Activated T-helper 2 cell treated with anti-CD3 and anti-CD28 coated beads, Interferon-gamma antibody, Interleukin-2, Interleukin-4, amounts not matched to agents 10 μg/mL and 5 μg/mL and 100 μg/mL, durations not matched to agents 14 hours and 24 hours and 36 hours (primary cell): ENCODE measurements around the gene AFF3. TPM values are rescaled to one million over a fixed set of nuclear protein-coding genes. Genes with fewer than 3 reads are reported as not detected.

Experiments
- DNase-seq: peaks from one replicate; pipeline ENCODE4 v3.0.0; 2021; ENCODE audit warnings: low spot score
- H3K27ac Mint-ChIP-seq: one replicate; pipeline ENCODE4 v1.8.0; 2021; ENCODE audit warnings: mixed read lengths
- H3K27me3 Mint-ChIP-seq: one replicate; pipeline ENCODE4 v1.8.0; 2021; ENCODE audit warnings: low read depth, mixed read lengths
- H3K36me3 Mint-ChIP-seq: one replicate; pipeline ENCODE4 v1.8.0; 2021; ENCODE audit warnings: low read depth, mixed read lengths
- H3K4me1 Mint-ChIP-seq: one replicate; pipeline ENCODE4 v1.8.0; 2021; ENCODE audit warnings: low read depth, mixed read lengths
- H3K4me3 Mint-ChIP-seq: one replicate; pipeline ENCODE4 v1.8.0; 2021; ENCODE audit warnings: low read depth, mild to moderate bottlenecking, moderate library complexity, mixed read lengths
- H3K9me3 Mint-ChIP-seq: one replicate; pipeline ENCODE4 v1.8.0; 2021; ENCODE audit warnings: mixed read lengths
- intact Hi-C: fragments of 100-400 bp; cut with micrococcal nuclease; formaldehyde crosslinking; loops from one replicate; pipeline ENCODE4 v1.15.1; 2023
- total RNA-seq: library from RNA; stranded (reverse); gene quantifications from 2 replicates; pipeline ENCODE4 v1.2.3, GENCODE V29; 2022

Gene AFF3
- total RNA-seq, 1 donor from 2014 or later: 1.4 TPM

GRCh38 chr2:99569386-99569785 is 573.0 kb downstream of the AFF3 start:
- intact Hi-C loops: no loop called here
- no peak for DNase-seq
- H3K27me3 Mint-ChIP-seq: no peaks in the 10 kb centered on the region
- no peaks in the 10 kb centered on the region for H3K4me1 Mint-ChIP-seq
- no peak overlapping the region for H3K27ac Mint-ChIP-seq
- no peaks in the 10 kb centered on the region for H3K9me3 Mint-ChIP-seq
- no peak overlapping the region for H3K4me3 Mint-ChIP-seq
- no peaks in the 10 kb centered on the region for H3K36me3 Mint-ChIP-seq

- Mint-ChIP-seq H3K27me3 (peaks cover 7% of the 10 kb centered on the region), H3K4me1 (no peaks in the 10 kb centered on the region), H3K4me3 (no peak overlapping the region), H3K27ac (no peak overlapping the region), H3K9me3 (no peaks in the 10 kb centered on the region), H3K36me3 (no peaks in the 10 kb centered on the region)
- intact Hi-C loops: no loop called here
- DNase-seq: no peak
Observed at GRCh38 chr2:99565227-99565626, 577.2 kb downstream of the AFF3 start.

GRCh38 chr2:99562516-99562915 is 579.9 kb downstream of the AFF3 start:
- no peaks in the 10 kb centered on the region for H3K36me3 Mint-ChIP-seq
- no peaks in the 10 kb centered on the region for H3K9me3 Mint-ChIP-seq
- no peak overlapping the region for H3K27ac Mint-ChIP-seq
- DNase-seq: no peak
- H3K27me3 Mint-ChIP-seq: peaks cover 11% of the 10 kb centered on the region
- H3K4me1 Mint-ChIP-seq: no peaks in the 10 kb centered on the region
- H3K4me3 Mint-ChIP-seq: no peak overlapping the region
- intact Hi-C loops: no loop called here

GRCh38 chr2:99561804-99562203 is 580.6 kb downstream of the AFF3 start:
- Mint-ChIP-seq H3K27me3 (peaks cover 11% of the 10 kb centered on the region), H3K9me3 (no peaks in the 10 kb centered on the region), H3K4me3 (no peak overlapping the region), H3K4me1 (no peaks in the 10 kb centered on the region), H3K36me3 (no peaks in the 10 kb centered on the region), H3K27ac (no peak overlapping the region)
- intact Hi-C loops: no loop called here
- no peak for DNase-seq

- Mint-ChIP-seq H3K4me1 (no peaks in the 10 kb centered on the region), H3K4me3 (no peak overlapping the region), H3K36me3 (no peaks in the 10 kb centered on the region), H3K27ac (no peak overlapping the region), H3K27me3 (peaks cover 11% of the 10 kb centered on the region), H3K9me3 (no peaks in the 10 kb centered on the region)
- intact Hi-C loops: loop anchor here (1.0 to 5.0 kb wide), 2 partner anchors 684 to 703 kb away; no protein-coding TSS in a partner anchor
- DNase-seq: peak; percentile 67
Observed at GRCh38 chr2:99559075-99559662, 583.2 kb downstream of the AFF3 start.

GRCh38 chr2:99555404-99555803 is 587.0 kb downstream of the AFF3 start:
- H3K4me1 Mint-ChIP-seq: no peaks in the 10 kb centered on the region
- no peaks in the 10 kb centered on the region for H3K36me3 Mint-ChIP-seq
- no peak for DNase-seq
- H3K4me3 Mint-ChIP-seq: no peak overlapping the region
- H3K9me3 Mint-ChIP-seq: no peaks in the 10 kb centered on the region
- H3K27ac Mint-ChIP-seq: no peak overlapping the region
- intact Hi-C loops: loop anchor here (5.0 kb wide), 1 partner anchor 707 kb away; no protein-coding TSS in a partner anchor
- peaks cover 4% of the 10 kb centered on the region for H3K27me3 Mint-ChIP-seq

- intact Hi-C loops: loop anchor here (5.0 kb wide), 1 partner anchor 707 kb away; no protein-coding TSS in a partner anchor
- H3K27ac Mint-ChIP-seq: no peak overlapping the region
- H3K9me3 Mint-ChIP-seq: no peaks in the 10 kb centered on the region
- H3K4me3 Mint-ChIP-seq: no peak overlapping the region
- peaks cover 2% of the 10 kb centered on the region for H3K27me3 Mint-ChIP-seq
- no peak for DNase-seq
- H3K36me3 Mint-ChIP-seq: no peaks in the 10 kb centered on the region
- H3K4me1 Mint-ChIP-seq: no peaks in the 10 kb centered on the region
Observed at GRCh38 chr2:99554871-99555270, 587.5 kb downstream of the AFF3 start.

GRCh38 chr2:99554238-99554637 is 588.2 kb downstream of the AFF3 start:
- H3K27ac Mint-ChIP-seq: no peak overlapping the region
- no peaks in the 10 kb centered on the region for H3K36me3 Mint-ChIP-seq
- intact Hi-C loops: no loop called here

GRCh38 chr2:99552529-99552928 is 589.9 kb downstream of the AFF3 start:
- no peaks in the 10 kb centered on the region for H3K4me1 Mint-ChIP-seq
- H3K27me3 Mint-ChIP-seq: no peaks in the 10 kb centered on the region
- no peaks in the 10 kb centered on the region for H3K9me3 Mint-ChIP-seq
- H3K4me3 Mint-ChIP-seq: no peak overlapping the region
- no peak overlapping the region for H3K27ac Mint-ChIP-seq
- DNase-seq: no peak
- H3K36me3 Mint-ChIP-seq: no peaks in the 10 kb centered on the region
- intact Hi-C loops: no loop called here

More at GRCh38 chr2:99554238-99554637, 588.2 kb downstream of the AFF3 start:
- Mint-ChIP-seq H3K27me3 (no peaks in the 10 kb centered on the region), H3K4me1 (no peaks in the 10 kb centered on the region), H3K9me3 (no peaks in the 10 kb centered on the region), H3K4me3 (no peak overlapping the region)
- DNase-seq: no peak

GRCh38 chr2:99550368-99550767 is 592.0 kb downstream of the AFF3 start:
- Mint-ChIP-seq H3K36me3 (no peaks in the 10 kb centered on the region), H3K27me3 (no peaks in the 10 kb centered on the region), H3K9me3 (no peaks in the 10 kb centered on the region), H3K27ac (no peak overlapping the region), H3K4me1 (no peaks in the 10 kb centered on the region), H3K4me3 (no peak overlapping the region)
- no peak for DNase-seq
- intact Hi-C loops: no loop called here

GRCh38 chr2:99545604-99546003 is 596.8 kb downstream of the AFF3 start:
- Mint-ChIP-seq H3K36me3 (no peaks in the 10 kb centered on the region), H3K9me3 (no peaks in the 10 kb centered on the region), H3K27ac (no peak overlapping the region), H3K4me1 (no peaks in the 10 kb centered on the region), H3K27me3 (peaks cover 8% of the 10 kb centered on the region), H3K4me3 (no peak overlapping the region)
- intact Hi-C loops: no loop called here
- DNase-seq: no peak

GRCh38 chr2:99545066-99545465 is 597.3 kb downstream of the AFF3 start:
- no peak overlapping the region for H3K4me3 Mint-ChIP-seq
- H3K4me1 Mint-ChIP-seq: no peaks in the 10 kb centered on the region
- no peak for DNase-seq
- intact Hi-C loops: no loop called here
- H3K27ac Mint-ChIP-seq: no peak overlapping the region
- no peaks in the 10 kb centered on the region for H3K9me3 Mint-ChIP-seq
- no peaks in the 10 kb centered on the region for H3K36me3 Mint-ChIP-seq
- H3K27me3 Mint-ChIP-seq: peaks cover 11% of the 10 kb centered on the region

GRCh38 chr2:99544608-99545007 is 597.8 kb downstream of the AFF3 start:
- Mint-ChIP-seq H3K27ac (no peak overlapping the region), H3K4me3 (no peak overlapping the region), H3K9me3 (no peaks in the 10 kb centered on the region), H3K27me3 (peaks cover 11% of the 10 kb centered on the region), H3K36me3 (no peaks in the 10 kb centered on the region), H3K4me1 (no peaks in the 10 kb centered on the region)
- DNase-seq: no peak
- intact Hi-C loops: no loop called here

- Mint-ChIP-seq H3K36me3 (no peaks in the 10 kb centered on the region), H3K4me1 (no peaks in the 10 kb centered on the region), H3K4me3 (no peak overlapping the region), H3K27me3 (peaks cover 13% of the 10 kb centered on the region), H3K9me3 (no peaks in the 10 kb centered on the region), H3K27ac (no peak overlapping the region)
- DNase-seq: no peak
- intact Hi-C loops: no loop called here
Observed at GRCh38 chr2:99543247-99543646, 599.1 kb downstream of the AFF3 start.
